AG10803 (cell line): ENCODE data around the gene NT5C2.
"Not testable (repeated sequence)": the region's sequence is repeated elsewhere in the genome, so short reads cannot be mapped to it uniquely, and the experiment has no call there.

ENCODE experiments used
- DNase-seq: peaks from one replicate; pipeline ENCODE4 v3.0.0; 2010; ENCODE audit warnings: low read depth
- H3K4me3 ChIP-seq: 2 replicates; pipeline ENCODE4 v1.5.1; 2011; ENCODE audit warnings: mild to moderate bottlenecking, low read length, control low read depth
- CTCF ChIP-seq: conservative IDR thresholded peaks from 2 replicates; pipeline ENCODE4 v1.5.1; 2011; ENCODE audit warnings: mild to moderate bottlenecking, low read length, control low read depth, inconsistent platforms

NT5C2 gene

DNA sequence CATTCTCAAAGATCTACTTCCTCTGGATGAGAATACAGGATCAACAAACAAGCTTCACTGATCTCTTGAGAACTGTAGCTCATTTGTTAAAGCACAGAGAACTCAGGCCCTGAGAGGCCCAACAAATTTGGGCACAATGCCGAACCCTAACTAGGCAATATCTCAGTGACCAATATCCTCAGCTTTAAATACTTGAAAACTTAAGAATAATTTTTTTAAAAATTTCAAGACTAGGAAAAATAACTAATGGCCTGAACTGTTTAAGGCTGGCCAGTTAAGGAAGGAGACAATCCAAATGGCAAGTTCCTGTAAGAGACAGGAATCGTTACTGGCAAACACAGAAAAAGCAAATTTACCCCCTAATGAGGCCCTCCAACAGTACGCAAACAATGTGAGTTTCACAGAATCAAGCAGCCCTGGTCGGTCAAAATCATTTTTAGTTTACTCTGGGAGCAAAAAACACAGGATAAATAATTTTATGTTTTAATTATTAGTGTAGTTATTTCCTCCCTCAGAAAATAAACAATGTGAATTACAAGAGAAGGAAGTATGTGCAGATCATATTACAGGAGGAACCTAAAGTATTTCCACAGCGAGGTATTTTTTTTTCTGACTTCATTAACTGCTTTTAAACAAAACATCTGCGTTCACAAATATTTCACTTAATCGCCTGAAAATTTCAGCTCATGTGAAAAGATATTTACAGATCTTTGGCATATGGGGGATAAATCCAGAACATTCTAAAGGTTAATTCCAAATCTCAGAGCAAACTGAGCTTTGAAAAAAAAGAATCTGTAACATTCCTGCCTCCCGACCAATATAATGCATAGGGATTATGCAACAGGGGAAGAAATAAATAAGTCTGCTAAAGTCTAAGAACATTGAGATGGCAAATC, 39.5 kb downstream of the NT5C2 start:
- no peak for TF ChIP-seq CTCF
- peak overlapping the region; percentile 23; the same call in 1 of the 2 replicates for H3K4me3 ChIP-seq
- peak; percentile 45 for DNase-seq

- H3K4me3 ChIP-seq = no peak overlapping the region
- TF ChIP-seq CTCF = no peak
- DNase-seq = no peak
These were observed 43.0 kb downstream of the NT5C2 start for GRCh38 chr10:103149991-103150622.

DNA sequence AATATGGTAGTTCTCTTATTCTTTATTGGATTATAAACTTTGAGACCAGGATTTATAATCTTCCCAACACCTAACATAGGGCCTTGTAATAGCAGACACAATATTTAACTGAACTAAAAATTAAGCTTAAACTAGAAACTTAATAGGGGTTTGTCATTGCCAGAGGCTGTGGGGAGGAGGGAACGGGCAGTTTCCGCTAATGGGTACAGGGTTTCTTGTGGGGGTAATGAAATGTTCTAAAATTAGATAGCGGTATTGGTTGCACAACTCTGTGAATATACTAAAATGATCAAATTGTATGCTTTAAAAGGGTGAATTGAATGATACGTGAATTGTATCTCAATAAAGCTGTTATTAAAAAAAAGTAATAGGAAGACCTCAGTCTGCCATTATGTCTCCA, 45.4 kb downstream of the NT5C2 start:
- H3K4me3 ChIP-seq = no peak overlapping the region
- no peak for TF ChIP-seq CTCF
- no peak for DNase-seq

DNA sequence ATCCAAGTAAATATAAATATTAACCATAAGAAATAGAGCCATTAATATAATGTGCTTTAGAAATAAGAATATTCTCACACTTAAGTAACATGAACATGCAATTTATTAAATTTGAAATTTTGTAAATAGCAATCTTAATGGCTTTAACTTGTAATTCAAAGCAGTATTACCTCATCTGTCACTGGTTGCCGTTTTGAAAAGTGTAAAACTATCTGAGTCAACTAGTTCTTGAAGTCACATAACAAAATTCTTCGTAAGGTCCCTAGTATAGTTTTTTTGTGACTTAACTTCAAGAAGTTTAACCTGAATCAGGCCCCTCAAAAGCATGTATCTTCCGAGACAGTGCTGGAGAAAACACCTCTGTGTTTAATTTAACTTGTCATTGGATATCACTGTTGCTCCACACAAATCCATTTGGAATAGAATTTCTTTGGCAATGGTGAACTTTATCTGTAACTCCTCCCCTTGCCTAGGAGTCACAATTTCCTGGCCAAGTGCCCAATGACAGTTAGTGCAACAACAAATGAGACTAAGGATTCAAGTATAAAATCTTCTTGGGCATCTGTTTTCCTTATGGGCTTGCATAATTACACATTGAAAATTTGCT, 47.1 kb downstream of the NT5C2 start:
- TF ChIP-seq CTCF = no peak
- DNase-seq = peak; percentile 87
- no peak overlapping the region for H3K4me3 ChIP-seq

DNA sequence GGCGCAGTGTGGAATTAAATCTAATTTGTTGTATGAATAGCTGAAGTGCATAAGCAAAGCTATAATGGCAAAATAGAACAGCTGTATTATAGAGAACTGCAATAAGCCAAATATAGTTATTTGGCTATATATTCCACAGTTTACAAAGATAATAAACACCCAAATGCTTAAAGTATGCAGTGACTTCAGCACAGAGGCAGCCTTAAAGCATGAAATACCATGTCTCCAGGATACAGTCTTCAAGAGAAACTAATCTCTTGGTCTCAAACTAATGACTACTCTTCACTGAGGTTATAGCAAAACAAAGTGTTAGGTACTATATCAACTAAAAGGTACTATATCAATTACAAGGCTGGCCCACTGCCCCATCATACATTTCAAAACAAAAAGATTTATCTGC, 48.0 kb downstream of the NT5C2 start:
- no peak overlapping the region for H3K4me3 ChIP-seq
- TF ChIP-seq CTCF = no peak
- peak; percentile 67 for DNase-seq

DNA sequence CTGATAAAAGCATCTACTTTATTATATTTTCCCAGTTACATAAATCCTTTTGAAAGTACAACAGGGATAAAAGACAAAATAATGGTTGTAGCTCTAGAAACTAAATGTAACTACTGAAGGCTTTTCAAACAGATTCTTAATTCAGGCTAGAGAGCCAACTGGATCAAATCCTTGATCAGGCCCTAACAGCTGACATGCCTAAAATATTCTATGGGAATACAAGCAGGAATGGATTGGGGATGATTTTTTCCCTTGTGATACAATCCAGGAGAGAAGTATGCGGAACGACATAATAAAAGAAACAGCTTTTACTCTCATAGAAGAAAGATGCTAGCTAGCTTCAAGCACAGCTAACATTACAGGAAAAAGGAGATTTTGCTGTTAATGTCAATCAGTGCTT, 49.0 kb downstream of the NT5C2 start:
- no peak overlapping the region for H3K4me3 ChIP-seq
- no peak for DNase-seq
- TF ChIP-seq CTCF = no peak

DNA sequence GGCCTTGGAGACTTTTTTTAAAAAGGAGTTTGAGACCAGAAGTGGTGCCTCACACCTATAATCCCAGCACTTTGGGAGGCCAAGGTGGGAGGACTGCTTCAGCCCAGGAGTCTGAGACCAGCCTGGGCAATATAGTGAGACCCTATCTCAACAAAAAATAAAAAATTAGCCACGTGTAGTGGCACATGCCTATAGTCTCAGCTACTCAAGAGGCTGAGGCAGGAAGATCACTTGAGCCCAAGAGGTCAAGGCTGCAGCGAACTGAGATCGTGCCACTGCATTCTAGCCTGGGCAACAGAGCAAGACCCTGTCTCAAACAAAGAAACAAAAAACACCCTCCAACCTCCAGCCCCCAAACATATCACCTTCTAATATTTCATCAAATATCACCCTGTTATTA, 49.4 kb downstream of the NT5C2 start:
- not testable (repeated sequence) for DNase-seq, H3K4me3 ChIP-seq
